ENCODE results near the gene SYTL2.

Gene SYTL2

GRCh38 chr11:85815186-85815931 lies 4.4 kb upstream of the SYTL2 start:
- ChIA-PET POLR2A (no interaction called here), CTCF (interaction anchor here (2.5 kb wide), 1 partner anchor 10 kb away, joined by 7 read pairs; no protein-coding TSS in a partner anchor)
- DNase-seq (ENCODE audit: extremely low spot score), result no peak
- TF ChIP-seq CTCF (IDR thresholded peaks at IDR 0.05; ENCODE audit: control extremely low read depth, extremely low read depth, low read depth, missing control alignments), result no peak

- DNase-seq (ENCODE audit: extremely low spot score), result no peak
- TF ChIP-seq CTCF (IDR thresholded peaks at IDR 0.05; ENCODE audit: control extremely low read depth, extremely low read depth, low read depth, missing control alignments), result no peak
- ChIA-PET CTCF (interaction anchor here (0.9 to 2.5 kb wide), 4 partner anchors 8 to 41 kb away, joined by 3 to 7 read pairs (median 5); partner anchors contain the start of gene CCDC83), POLR2A (no interaction called here)
Observed at GRCh38 chr11:85813721-85814120, 2.8 kb upstream of the SYTL2 start.

DNA sequence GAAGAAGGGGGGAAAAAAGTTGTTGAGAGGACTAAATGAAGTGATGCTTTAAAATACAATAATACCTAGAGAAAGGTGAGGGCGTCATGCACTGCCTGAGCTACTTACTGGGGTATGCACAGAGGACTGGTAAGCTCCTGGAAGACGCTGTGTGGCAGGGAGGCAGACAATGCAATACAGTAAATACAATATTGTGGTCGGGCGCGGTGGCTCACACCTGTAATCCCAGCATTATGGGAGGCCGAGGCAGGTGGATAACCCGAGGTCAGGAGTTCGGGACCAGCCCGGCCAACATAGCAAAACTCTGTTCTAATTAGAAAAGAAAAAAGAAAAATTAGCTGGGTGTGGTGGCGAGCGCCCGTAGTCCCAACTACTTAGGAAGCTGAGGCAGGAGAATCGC lies 683 bp upstream of the SYTL2 start:
- DNase-seq (ENCODE audit: extremely low spot score), result no peak
- CTCF ChIA-PET, result no interaction called here
- POLR2A ChIA-PET, result no interaction called here
- no peak for TF ChIP-seq CTCF (IDR thresholded peaks at IDR 0.05; ENCODE audit: control extremely low read depth, extremely low read depth, low read depth, missing control alignments)

DNA sequence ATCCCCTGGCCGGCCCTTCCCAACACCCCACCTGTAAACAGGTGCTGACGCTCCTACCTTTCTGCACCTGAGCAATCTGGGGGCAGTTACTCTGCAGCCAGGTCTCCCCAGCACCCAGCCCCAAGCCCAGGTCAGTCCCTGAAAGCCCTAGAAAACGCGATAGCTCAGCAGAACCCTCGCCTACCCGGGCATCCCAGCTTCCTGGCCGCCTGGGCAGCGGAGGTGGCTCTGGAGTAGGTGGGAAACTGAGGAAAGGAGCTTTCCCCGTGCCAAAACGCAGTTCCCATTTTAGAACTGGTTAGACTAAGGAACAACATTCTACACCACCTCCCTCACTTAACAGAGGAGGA lies 445 bp downstream of the SYTL2 start:
- DNase-seq (ENCODE audit: extremely low spot score), result no peak
- ChIA-PET POLR2A (no interaction called here), CTCF (no interaction called here)

DNA sequence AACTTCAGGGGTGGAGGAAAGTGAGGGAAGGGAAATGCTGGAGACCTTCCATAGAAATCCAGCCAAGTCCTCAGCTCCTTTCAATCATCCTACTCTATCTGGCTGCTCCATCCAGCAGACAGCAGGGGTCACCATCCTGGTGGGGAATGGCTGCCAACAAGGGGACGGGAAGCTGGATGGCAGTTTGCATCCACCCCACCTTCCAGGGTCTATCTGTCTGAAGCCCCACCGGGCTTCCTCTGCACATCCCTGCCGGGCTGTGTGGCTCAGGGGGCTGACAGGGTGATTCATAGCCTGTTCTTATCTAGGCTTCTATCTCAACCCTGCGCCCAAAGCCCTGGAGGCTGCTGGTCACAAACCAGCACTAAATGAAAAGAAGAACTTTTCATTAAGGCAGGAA lies 1.1 kb downstream of the SYTL2 start:
- ChIA-PET POLR2A (no interaction called here), CTCF (interaction anchor here (1.2 to 1.5 kb wide), 2 partner anchors 9 to 13 kb away, joined by 3 to 6 read pairs; no protein-coding TSS in a partner anchor)
- no peak for TF ChIP-seq CTCF (IDR thresholded peaks at IDR 0.05; ENCODE audit: control extremely low read depth, extremely low read depth, low read depth, missing control alignments)
- DNase-seq (ENCODE audit: extremely low spot score), result no peak

More for the DNA sequence above, 445 bp downstream of the SYTL2 start:
- no peak for TF ChIP-seq CTCF (IDR thresholded peaks at IDR 0.05; ENCODE audit: control extremely low read depth, extremely low read depth, low read depth, missing control alignments)

DNA sequence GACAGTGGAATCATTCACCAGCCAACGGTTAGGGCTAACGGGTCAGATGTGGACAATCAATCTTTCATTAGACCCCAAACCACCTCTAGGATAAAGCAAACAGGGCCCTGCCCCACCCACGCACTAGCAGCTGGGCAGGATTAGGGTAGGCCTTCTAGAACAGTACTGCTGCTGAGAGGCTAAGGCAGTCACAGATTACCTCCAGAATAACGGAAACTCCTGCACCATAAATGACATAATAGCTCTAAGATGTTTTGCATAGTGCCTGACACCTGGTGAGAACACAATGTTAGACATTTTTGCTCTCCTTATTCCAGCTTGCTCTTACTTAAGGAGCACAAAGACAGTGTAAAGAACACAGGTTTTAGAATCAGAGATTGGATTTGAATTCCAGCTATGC lies 1.8 kb downstream of the SYTL2 start:
- CTCF ChIA-PET, result interaction anchor here (1.2 to 1.5 kb wide), 2 partner anchors 8 to 12 kb away, joined by 3 to 6 read pairs; no protein-coding TSS in a partner anchor
- POLR2A ChIA-PET, result no interaction called here
- peak; percentile 27 for DNase-seq (ENCODE audit: extremely low spot score)
- TF ChIP-seq CTCF (IDR thresholded peaks at IDR 0.05; ENCODE audit: control extremely low read depth, extremely low read depth, low read depth, missing control alignments), result no peak

All from GM10248 (cell line).